ENCODE data around the gene SPECC1L. TPM values are rescaled to one million over a fixed set of nuclear protein-coding genes. Genes with fewer than 3 reads are reported as not detected.
"Not testable (repeated sequence)": the region's sequence is repeated elsewhere in the genome, so short reads cannot be mapped to it uniquely, and the experiment has no call there.

SPECC1L gene
- total RNA-seq, 2 donors from 2014 or later, result 80.1 to 88.8 TPM

GRCh38 chr22:24274696-24275405, 4.2 kb downstream of the SPECC1L start:
- intact Hi-C loops (cut with DNase I); DNase-seq (ENCODE audit: low spot score): not testable (repeated sequence)

GRCh38 chr22:24280363-24280762, 9.7 kb downstream of the SPECC1L start:
- intact Hi-C loops (cut with DNase I), result not testable (repeated sequence)

GRCh38 chr22:24282401-24282800, 11.8 kb downstream of the SPECC1L start:
- intact Hi-C loops (cut with DNase I), result no loop called here

More at GRCh38 chr22:24280363-24280762, 9.7 kb downstream of the SPECC1L start:
- DNase-seq (ENCODE audit: low spot score), result not testable (repeated sequence)

GRCh38 chr22:24284747-24285203, 14.1 kb downstream of the SPECC1L start:
- DNase-seq (ENCODE audit: low spot score), result no peak
- intact Hi-C loops (cut with DNase I), result no loop called here

More at GRCh38 chr22:24282401-24282800, 11.8 kb downstream of the SPECC1L start:
- DNase-seq (ENCODE audit: low spot score), result no peak

GRCh38 chr22:24285245-24285644, 14.6 kb downstream of the SPECC1L start:
- intact Hi-C loops (cut with DNase I), result no loop called here
- no peak for DNase-seq (ENCODE audit: low spot score)

- DNase-seq (ENCODE audit: low spot score); intact Hi-C loops (cut with DNase I): not testable (repeated sequence)
Observed at GRCh38 chr22:24287212-24287611, 16.6 kb downstream of the SPECC1L start.

- intact Hi-C loops (cut with DNase I); DNase-seq (ENCODE audit: low spot score): not testable (repeated sequence)
Observed at GRCh38 chr22:24287801-24288200, 17.2 kb downstream of the SPECC1L start.

GRCh38 chr22:24289114-24289513, 18.5 kb downstream of the SPECC1L start:
- no peak for DNase-seq (ENCODE audit: low spot score)
- intact Hi-C loops (cut with DNase I), result no loop called here

GRCh38 chr22:24289741-24290163, 19.1 kb downstream of the SPECC1L start:
- intact Hi-C loops (cut with DNase I), result no loop called here
- DNase-seq (ENCODE audit: low spot score), result no peak

- intact Hi-C loops (cut with DNase I), result no loop called here
- no peak for DNase-seq (ENCODE audit: low spot score)
Observed at GRCh38 chr22:24290459-24290858, 19.8 kb downstream of the SPECC1L start.

- no peak for DNase-seq (ENCODE audit: low spot score)
- intact Hi-C loops (cut with DNase I), result no loop called here
Observed at GRCh38 chr22:24291515-24292201, 21.0 kb downstream of the SPECC1L start.

- intact Hi-C loops (cut with DNase I); DNase-seq (ENCODE audit: low spot score): not testable (repeated sequence)
Observed at GRCh38 chr22:24292202-24292830, 21.7 kb downstream of the SPECC1L start.

GRCh38 chr22:24294913-24295312, 24.3 kb downstream of the SPECC1L start:
- DNase-seq (ENCODE audit: low spot score); intact Hi-C loops (cut with DNase I): not testable (repeated sequence)

GRCh38 chr22:24298497-24299155, 28.0 kb downstream of the SPECC1L start:
- DNase-seq (ENCODE audit: low spot score); intact Hi-C loops (cut with DNase I): not testable (repeated sequence)

- DNase-seq (ENCODE audit: low spot score); intact Hi-C loops (cut with DNase I): not testable (repeated sequence)
Observed at GRCh38 chr22:24300522-24300921, 29.9 kb downstream of the SPECC1L start.

- intact Hi-C loops (cut with DNase I), result no loop called here
- no peak for DNase-seq (ENCODE audit: low spot score)
Observed at GRCh38 chr22:24302591-24302990, 32.0 kb downstream of the SPECC1L start.

GRCh38 chr22:24303007-24303406, 32.4 kb downstream of the SPECC1L start:
- DNase-seq (ENCODE audit: low spot score), result no peak
- intact Hi-C loops (cut with DNase I), result no loop called here

- no peak for DNase-seq (ENCODE audit: low spot score)
- intact Hi-C loops (cut with DNase I), result no loop called here
Observed at GRCh38 chr22:24304062-24304675, 33.5 kb downstream of the SPECC1L start.

- DNase-seq (ENCODE audit: low spot score), result no peak
- intact Hi-C loops (cut with DNase I), result no loop called here
Observed at GRCh38 chr22:24305260-24305692, 34.6 kb downstream of the SPECC1L start.

Measured in posterior vena cava (tissue), 2 donors.